Nephron (organoid): ENCODE data around the gene SLC22A14.

Experiments
- H3K27ac Mint-ChIP-seq, 3 experiments: 2 replicates each; pipeline ENCODE4 v1.8.0; 2020; ENCODE audit warnings: mixed read lengths in 3 of 3, mild to moderate bottlenecking in 2 of 3, moderate library complexity in 1 of 3
- H3K27me3 Mint-ChIP-seq: 2 replicates; pipeline ENCODE4 v1.8.0; 2021; ENCODE audit warnings: low read depth, mild to moderate bottlenecking, moderate library complexity, mixed read lengths
- H3K36me3 Mint-ChIP-seq: 2 replicates; pipeline ENCODE4 v1.8.0; 2020; ENCODE audit warnings: low read depth, mixed read lengths
- H3K4me1 Mint-ChIP-seq: 2 replicates; pipeline ENCODE4 v1.8.0; 2020; ENCODE audit warnings: mixed read lengths
- H3K4me3 Mint-ChIP-seq, 3 experiments: 2 replicates each; pipeline ENCODE4 v1.8.0; 2020; ENCODE audit warnings: mild to moderate bottlenecking in 3 of 3, mixed read lengths in 3 of 3, moderate library complexity in 2 of 3
- H3K9me3 Mint-ChIP-seq: 2 replicates; pipeline ENCODE4 v1.8.0; 2020; ENCODE audit warnings: mixed read lengths
- TF ChIP-seq, protein P1 (sequence below), 3 experiments: fragments of 200-600 bp; sonication (generic); IDR thresholded peaks; one replicate each; pipeline ENCODE4 v1.5.0; 2021; ENCODE audit warnings: antibody characterized with exemption in 3 of 3; ENCODE audit not compliant: unreplicated experiment in 3 of 3

Gene SLC22A14

GRCh38 chr3:38257583-38257982 lies 24.5 kb upstream of the SLC22A14 start:
- Mint-ChIP-seq H3K4me1 (no peaks in the 10 kb centered on the region), H3K4me3 (no peak overlapping the region), H3K27me3 (no peaks in the 10 kb centered on the region), H3K9me3 (no peaks in the 10 kb centered on the region), H3K27ac (no peak overlapping the region), H3K36me3 (peaks cover 44% of the 10 kb centered on the region)
- TF ChIP-seq, protein P1, sequence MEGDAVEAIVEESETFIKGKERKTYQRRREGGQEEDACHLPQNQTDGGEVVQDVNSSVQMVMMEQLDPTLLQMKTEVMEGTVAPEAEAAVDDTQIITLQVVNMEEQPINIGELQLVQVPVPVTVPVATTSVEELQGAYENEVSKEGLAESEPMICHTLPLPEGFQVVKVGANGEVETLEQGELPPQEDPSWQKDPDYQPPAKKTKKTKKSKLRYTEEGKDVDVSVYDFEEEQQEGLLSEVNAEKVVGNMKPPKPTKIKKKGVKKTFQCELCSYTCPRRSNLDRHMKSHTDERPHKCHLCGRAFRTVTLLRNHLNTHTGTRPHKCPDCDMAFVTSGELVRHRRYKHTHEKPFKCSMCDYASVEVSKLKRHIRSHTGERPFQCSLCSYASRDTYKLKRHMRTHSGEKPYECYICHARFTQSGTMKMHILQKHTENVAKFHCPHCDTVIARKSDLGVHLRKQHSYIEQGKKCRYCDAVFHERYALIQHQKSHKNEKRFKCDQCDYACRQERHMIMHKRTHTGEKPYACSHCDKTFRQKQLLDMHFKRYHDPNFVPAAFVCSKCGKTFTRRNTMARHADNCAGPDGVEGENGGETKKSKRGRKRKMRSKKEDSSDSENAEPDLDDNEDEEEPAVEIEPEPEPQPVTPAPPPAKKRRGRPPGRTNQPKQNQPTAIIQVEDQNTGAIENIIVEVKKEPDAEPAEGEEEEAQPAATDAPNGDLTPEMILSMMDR (IDR thresholded peaks at IDR 0.05; ENCODE audit: unreplicated experiment in 3 of 3), result no peak

DNA sequence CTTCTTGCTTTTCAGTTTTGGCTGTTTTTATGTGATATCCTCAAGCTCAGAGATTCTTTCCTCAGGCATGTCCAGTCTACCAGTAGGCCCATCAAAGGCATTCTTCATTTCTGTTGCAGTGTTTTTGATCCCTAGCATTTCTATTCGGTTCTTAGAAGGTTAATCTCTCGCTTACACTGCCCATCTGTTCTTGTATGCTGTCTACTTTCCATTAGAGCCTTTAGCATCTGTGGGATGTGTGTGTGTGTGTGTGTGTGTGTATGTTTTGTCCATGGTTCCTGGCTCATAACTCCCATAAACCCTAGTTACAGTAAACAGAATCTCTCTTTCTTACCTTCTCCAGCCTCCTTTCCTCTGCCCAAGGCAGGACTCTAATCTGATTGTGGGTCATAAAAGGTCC lies 21.6 kb upstream of the SLC22A14 start:
- H3K27me3 Mint-ChIP-seq, result no peaks in the 10 kb centered on the region
- H3K4me3 Mint-ChIP-seq, result no peak overlapping the region
- H3K9me3 Mint-ChIP-seq, result no peaks in the 10 kb centered on the region
- no peak overlapping the region for H3K27ac Mint-ChIP-seq
- peaks cover 18% of the 10 kb centered on the region for H3K4me1 Mint-ChIP-seq
- TF ChIP-seq, protein P1 (IDR thresholded peaks at IDR 0.05; ENCODE audit: unreplicated experiment in 3 of 3), result no peak
- H3K36me3 Mint-ChIP-seq, result peaks cover 17% of the 10 kb centered on the region

GRCh38 chr3:38264353-38264771 lies 17.7 kb upstream of the SLC22A14 start:
- TF ChIP-seq, protein P1 (IDR thresholded peaks at IDR 0.05; ENCODE audit: unreplicated experiment in 3 of 3), result no peak
- Mint-ChIP-seq H3K27ac (peak overlapping the region; percentile 5 to 54 (median 48)), H3K4me3 (no peak overlapping the region), H3K27me3 (no peaks in the 10 kb centered on the region), H3K36me3 (peaks cover 12% of the 10 kb centered on the region), H3K9me3 (no peaks in the 10 kb centered on the region), H3K4me1 (peaks cover 24% of the 10 kb centered on the region)

GRCh38 chr3:38264779-38265178 lies 17.3 kb upstream of the SLC22A14 start:
- Mint-ChIP-seq H3K4me1 (peaks cover 24% of the 10 kb centered on the region), H3K9me3 (no peaks in the 10 kb centered on the region), H3K4me3 (no peak overlapping the region), H3K36me3 (peaks cover 12% of the 10 kb centered on the region), H3K27me3 (no peaks in the 10 kb centered on the region), H3K27ac (peak overlapping the region; percentile 5 to 54 (median 48))
- TF ChIP-seq, protein P1 (IDR thresholded peaks at IDR 0.05; ENCODE audit: unreplicated experiment in 3 of 3), result no peak

- Mint-ChIP-seq H3K9me3 (no peaks in the 10 kb centered on the region), H3K36me3 (peaks cover 7% of the 10 kb centered on the region), H3K4me1 (peaks cover 24% of the 10 kb centered on the region), H3K27me3 (no peaks in the 10 kb centered on the region), H3K27ac (peak within 1 kb of the TSS; percentile 5 to 65 (median 48)), H3K4me3 (peak within 1 kb of the TSS in 1 of 3 experiments; percentile 4)
- TF ChIP-seq, protein P1 (IDR thresholded peaks at IDR 0.05; ENCODE audit: unreplicated experiment in 3 of 3), result no peak
Measured at GRCh38 chr3:38265604-38266307, 16.3 kb upstream of the SLC22A14 start, which contains the start of gene SLC22A13. SLC22A13 (plus strand) TSS chr3:38265812; CDS start chr3:38265861, 49 bp downstream.

- Mint-ChIP-seq H3K27me3 (no peaks in the 10 kb centered on the region), H3K4me1 (peaks cover 24% of the 10 kb centered on the region), H3K9me3 (no peaks in the 10 kb centered on the region), H3K27ac (peak overlapping the region in 1 of 3 experiments; percentile 24), H3K4me3 (no peak overlapping the region), H3K36me3 (peaks cover 5% of the 10 kb centered on the region)
- TF ChIP-seq, protein P1 (IDR thresholded peaks at IDR 0.05; ENCODE audit: unreplicated experiment in 3 of 3), result no peak
Measured at GRCh38 chr3:38266810-38267209, 15.3 kb upstream of the SLC22A14 start.
